GM19468 (cell line): ENCODE data around the gene CD38.

Source experiments
- ATAC-seq: cut with Tn5 transposase; IDR thresholded peaks from one replicate; pipeline ENCODE4 v1.9.1; 2021; ENCODE audit warnings: mild to moderate bottlenecking, moderate library complexity, moderate number of reproducible peaks; ENCODE audit not compliant: unreplicated experiment; ENCODE audit errors: extremely low read depth

CD38 gene

GRCh38 chr4:15893962-15894361 lies 115.8 kb downstream of the CD38 start:
- ATAC-seq: no peak

GRCh38 chr4:15894393-15894792 lies 116.3 kb downstream of the CD38 start:
- no peak for ATAC-seq

GRCh38 chr4:15894921-15895916 lies 117.1 kb downstream of the CD38 start:
- no peak for ATAC-seq

GRCh38 chr4:15897577-15897976 lies 119.4 kb downstream of the CD38 start:
- no peak for ATAC-seq

- no peak for ATAC-seq
Measured at GRCh38 chr4:15898902-15899301, 120.8 kb downstream of the CD38 start.

- no peak for ATAC-seq
Measured at GRCh38 chr4:15899511-15899910, 121.4 kb downstream of the CD38 start.

- no peak for ATAC-seq
Measured at GRCh38 chr4:15901007-15901406, 122.9 kb downstream of the CD38 start.

GRCh38 chr4:15901998-15902397 lies 123.9 kb downstream of the CD38 start:
- no peak for ATAC-seq

- ATAC-seq: no peak
Measured at GRCh38 chr4:15902746-15903145, 124.6 kb downstream of the CD38 start.
